Ishikawa (cell line): Measurements from ENCODE around the gene PODNL1.

Experiments
- CEBPB ChIP-seq: IDR thresholded peaks from 2 replicates; pipeline ENCODE4 v1.6.1; 2012
- EGR1 ChIP-seq: IDR thresholded peaks from 2 replicates; pipeline ENCODE4 v1.6.1; 2012
- EP300 ChIP-seq: IDR thresholded peaks from 2 replicates; pipeline ENCODE4 v1.6.1; 2012; ENCODE audit warnings: borderline replicate concordance
- FOXM1 ChIP-seq: IDR thresholded peaks from 2 replicates; pipeline ENCODE4 v1.6.1; 2012; ENCODE audit warnings: low read depth, borderline replicate concordance
- RAD21 ChIP-seq: IDR thresholded peaks from 2 replicates; pipeline ENCODE4 v1.6.1; 2012; ENCODE audit warnings: low read depth
- TEAD4 ChIP-seq: IDR thresholded peaks from 2 replicates; pipeline ENCODE4 v1.6.1; 2012
- YY1 ChIP-seq: IDR thresholded peaks from 2 replicates; pipeline ENCODE4 v1.6.1; 2012; ENCODE audit warnings: low read depth
- TF ChIP-seq, protein P1 (sequence below): IDR thresholded peaks from 2 replicates; pipeline ENCODE4 v1.6.1; 2012; ENCODE audit warnings: low read depth, mild to moderate bottlenecking
- TF ChIP-seq, protein P2 (sequence below): IDR thresholded peaks from 2 replicates; pipeline ENCODE4 v1.6.1; 2012

GRCh38 chr19:13890136-13890535 is 48.1 kb downstream of the PODNL1 start:
- TF ChIP-seq EGR1, result no peak
- TF ChIP-seq, protein P1, sequence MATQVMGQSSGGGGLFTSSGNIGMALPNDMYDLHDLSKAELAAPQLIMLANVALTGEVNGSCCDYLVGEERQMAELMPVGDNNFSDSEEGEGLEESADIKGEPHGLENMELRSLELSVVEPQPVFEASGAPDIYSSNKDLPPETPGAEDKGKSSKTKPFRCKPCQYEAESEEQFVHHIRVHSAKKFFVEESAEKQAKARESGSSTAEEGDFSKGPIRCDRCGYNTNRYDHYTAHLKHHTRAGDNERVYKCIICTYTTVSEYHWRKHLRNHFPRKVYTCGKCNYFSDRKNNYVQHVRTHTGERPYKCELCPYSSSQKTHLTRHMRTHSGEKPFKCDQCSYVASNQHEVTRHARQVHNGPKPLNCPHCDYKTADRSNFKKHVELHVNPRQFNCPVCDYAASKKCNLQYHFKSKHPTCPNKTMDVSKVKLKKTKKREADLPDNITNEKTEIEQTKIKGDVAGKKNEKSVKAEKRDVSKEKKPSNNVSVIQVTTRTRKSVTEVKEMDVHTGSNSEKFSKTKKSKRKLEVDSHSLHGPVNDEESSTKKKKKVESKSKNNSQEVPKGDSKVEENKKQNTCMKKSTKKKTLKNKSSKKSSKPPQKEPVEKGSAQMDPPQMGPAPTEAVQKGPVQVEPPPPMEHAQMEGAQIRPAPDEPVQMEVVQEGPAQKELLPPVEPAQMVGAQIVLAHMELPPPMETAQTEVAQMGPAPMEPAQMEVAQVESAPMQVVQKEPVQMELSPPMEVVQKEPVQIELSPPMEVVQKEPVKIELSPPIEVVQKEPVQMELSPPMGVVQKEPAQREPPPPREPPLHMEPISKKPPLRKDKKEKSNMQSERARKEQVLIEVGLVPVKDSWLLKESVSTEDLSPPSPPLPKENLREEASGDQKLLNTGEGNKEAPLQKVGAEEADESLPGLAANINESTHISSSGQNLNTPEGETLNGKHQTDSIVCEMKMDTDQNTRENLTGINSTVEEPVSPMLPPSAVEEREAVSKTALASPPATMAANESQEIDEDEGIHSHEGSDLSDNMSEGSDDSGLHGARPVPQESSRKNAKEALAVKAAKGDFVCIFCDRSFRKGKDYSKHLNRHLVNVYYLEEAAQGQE, result no peak
- no peak for TF ChIP-seq YY1
- no peak for TF ChIP-seq FOXM1
- TF ChIP-seq, protein P2, sequence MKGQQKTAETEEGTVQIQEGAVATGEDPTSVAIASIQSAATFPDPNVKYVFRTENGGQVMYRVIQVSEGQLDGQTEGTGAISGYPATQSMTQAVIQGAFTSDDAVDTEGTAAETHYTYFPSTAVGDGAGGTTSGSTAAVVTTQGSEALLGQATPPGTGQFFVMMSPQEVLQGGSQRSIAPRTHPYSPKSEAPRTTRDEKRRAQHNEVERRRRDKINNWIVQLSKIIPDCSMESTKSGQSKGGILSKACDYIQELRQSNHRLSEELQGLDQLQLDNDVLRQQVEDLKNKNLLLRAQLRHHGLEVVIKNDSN, result no peak
- TF ChIP-seq RAD21, result no peak
- no peak for TF ChIP-seq EP300
- no peak for TF ChIP-seq CEBPB
- TF ChIP-seq TEAD4, result no peak
